Measurements from ENCODE around the gene EARS2.

- TF ChIP-seq CTCF (IDR thresholded peaks at IDR 0.05; ENCODE audit: low read length) (no peak), EZH2phosphoT487 (IDR thresholded peaks at IDR 0.05; ENCODE audit: low read length) (no peak), EZH2 (optimal IDR thresholded peaks at IDR 0.05; ENCODE audit: low read depth, low read length) (no peak)
These were observed 27.3 kb upstream of the EARS2 start for GRCh38 chr16:23584186-23585076.
